ENCODE results near the gene SIT1. TPM values are rescaled to one million over a fixed set of nuclear protein-coding genes. Genes with fewer than 3 reads are reported as not detected.
A peak's percentile ranks its signal among the peaks of the same experiment; 100 is the strongest.

The SIT1 gene
- total and polyA plus RNA-seq, 10 donors: 24.2 to 82.7 (median 41.1) TPM

DNA sequence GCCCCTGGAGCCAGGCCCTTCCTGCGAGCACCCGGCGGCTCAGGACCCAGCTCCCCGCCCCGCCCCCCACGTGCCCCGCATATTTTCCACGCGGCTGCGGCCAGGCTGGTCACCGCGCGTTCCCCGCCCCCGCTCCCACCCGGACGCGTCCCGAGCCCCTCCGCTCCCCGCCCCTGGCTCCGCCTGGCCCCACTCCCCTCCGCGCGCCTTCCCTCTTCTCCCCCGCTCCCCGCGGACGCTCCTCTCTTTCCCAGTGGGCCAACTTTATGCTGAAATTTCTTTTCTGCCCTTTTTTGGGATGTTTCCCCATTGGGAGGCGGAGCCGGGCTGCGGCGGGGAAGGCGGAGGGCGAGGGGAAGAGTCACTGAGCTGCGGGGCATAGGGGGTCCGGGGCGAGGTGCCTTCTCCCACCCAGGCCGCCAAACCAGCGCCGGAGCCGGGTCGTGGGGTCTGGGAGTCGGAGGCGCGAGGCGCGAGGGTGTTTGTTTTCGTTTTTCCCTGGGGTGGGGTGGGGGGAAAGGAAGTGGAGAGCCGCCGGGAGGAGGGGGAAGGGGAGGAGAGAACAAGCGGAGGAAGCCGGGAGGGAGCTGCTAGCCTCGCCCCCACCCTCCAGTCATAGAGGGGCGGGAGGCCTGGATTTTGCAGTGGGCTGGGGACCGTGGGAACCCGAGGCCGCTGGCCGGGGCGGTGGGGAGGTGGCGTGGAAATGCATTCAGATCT lies 40.0 kb upstream of the SIT1 start:
- Histone ChIP-seq H3K36me3 (peaks cover 0 to 6% (median 2%) of the 10 kb centered on the region in 6 donors), H3K9me3 (no peaks in the 10 kb centered on the region), H3K4me1 (peaks cover 0 to 65% (median 22%) of the 10 kb centered on the region in 6 donors), H3K27ac (peak overlapping the region; percentile 48 to 90 (median 86)), H3K4me3 (peak overlapping the region; percentile 55 to 83 (median 69)), H3K27me3 (replicated peaks in 1 of 7) (peaks cover 0 to 7% (median 0%) of the 10 kb centered on the region in 7 donors)
- WGBS, 5 donors: 1 to 3% (median 2%) methylated on average over 44 to 61 of the region's 61 CpGs
- TF ChIP-seq, protein P1, sequence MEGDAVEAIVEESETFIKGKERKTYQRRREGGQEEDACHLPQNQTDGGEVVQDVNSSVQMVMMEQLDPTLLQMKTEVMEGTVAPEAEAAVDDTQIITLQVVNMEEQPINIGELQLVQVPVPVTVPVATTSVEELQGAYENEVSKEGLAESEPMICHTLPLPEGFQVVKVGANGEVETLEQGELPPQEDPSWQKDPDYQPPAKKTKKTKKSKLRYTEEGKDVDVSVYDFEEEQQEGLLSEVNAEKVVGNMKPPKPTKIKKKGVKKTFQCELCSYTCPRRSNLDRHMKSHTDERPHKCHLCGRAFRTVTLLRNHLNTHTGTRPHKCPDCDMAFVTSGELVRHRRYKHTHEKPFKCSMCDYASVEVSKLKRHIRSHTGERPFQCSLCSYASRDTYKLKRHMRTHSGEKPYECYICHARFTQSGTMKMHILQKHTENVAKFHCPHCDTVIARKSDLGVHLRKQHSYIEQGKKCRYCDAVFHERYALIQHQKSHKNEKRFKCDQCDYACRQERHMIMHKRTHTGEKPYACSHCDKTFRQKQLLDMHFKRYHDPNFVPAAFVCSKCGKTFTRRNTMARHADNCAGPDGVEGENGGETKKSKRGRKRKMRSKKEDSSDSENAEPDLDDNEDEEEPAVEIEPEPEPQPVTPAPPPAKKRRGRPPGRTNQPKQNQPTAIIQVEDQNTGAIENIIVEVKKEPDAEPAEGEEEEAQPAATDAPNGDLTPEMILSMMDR (IDR thresholded peaks at IDR 0.05 in 8 of 11, conservative IDR thresholded peaks at IDR 0.05 in 3 of 11): no peak
- TF ChIP-seq POLR2AphosphoS5 (IDR thresholded peaks at IDR 0.05): peak; percentile 52 to 81 (median 77)
- intact Hi-C loops (cut with DNase I; ENCODE audit: low total_unique reads): no loop called here
- DNase-seq: peak; percentile 86

DNA sequence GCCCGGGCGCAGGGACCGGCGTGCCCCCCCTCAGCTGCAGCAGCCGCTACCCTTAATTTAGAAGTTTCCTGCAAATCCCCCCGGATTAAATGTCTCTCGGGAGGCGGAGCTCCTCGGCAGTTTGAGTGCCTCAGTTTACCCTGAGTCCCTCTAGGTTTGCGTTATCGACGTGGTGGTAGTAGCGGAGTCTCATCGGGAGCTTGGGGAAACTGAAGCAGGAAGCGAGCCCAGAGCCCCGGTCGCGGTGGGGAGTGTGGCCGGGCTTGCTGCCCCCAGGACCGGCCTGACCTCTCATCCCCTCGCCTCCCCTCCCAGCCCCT lies 39.5 kb upstream of the SIT1 start:
- TF ChIP-seq POLR2A (IDR thresholded peaks at IDR 0.05): no peak
- no peak for TF ChIP-seq POLR2AphosphoS5 (IDR thresholded peaks at IDR 0.05)
- TF ChIP-seq, protein P1 (IDR thresholded peaks at IDR 0.05 in 8 of 11, conservative IDR thresholded peaks at IDR 0.05 in 3 of 11): no peak
- Histone ChIP-seq H3K4me3 (peak overlapping the region; percentile 55 to 83 (median 69)), H3K27me3 (replicated peaks in 1 of 7) (peaks cover 0 to 7% (median 0%) of the 10 kb centered on the region in 7 donors), H3K27ac (peak overlapping the region; percentile 48 to 90 (median 86)), H3K36me3 (peaks cover 0 to 4% (median under 1%) of the 10 kb centered on the region in 6 donors), H3K4me1 (peaks cover 0 to 64% (median 22%) of the 10 kb centered on the region in 6 donors), H3K9me3 (no peaks in the 10 kb centered on the region)
- WGBS, 5 donors: 0 to 1% (median 1%) methylated on average over 15 to 21 of the region's 21 CpGs
- DNase-seq: no peak
- intact Hi-C loops (cut with DNase I; ENCODE audit: low total_unique reads): no loop called here

DNA sequence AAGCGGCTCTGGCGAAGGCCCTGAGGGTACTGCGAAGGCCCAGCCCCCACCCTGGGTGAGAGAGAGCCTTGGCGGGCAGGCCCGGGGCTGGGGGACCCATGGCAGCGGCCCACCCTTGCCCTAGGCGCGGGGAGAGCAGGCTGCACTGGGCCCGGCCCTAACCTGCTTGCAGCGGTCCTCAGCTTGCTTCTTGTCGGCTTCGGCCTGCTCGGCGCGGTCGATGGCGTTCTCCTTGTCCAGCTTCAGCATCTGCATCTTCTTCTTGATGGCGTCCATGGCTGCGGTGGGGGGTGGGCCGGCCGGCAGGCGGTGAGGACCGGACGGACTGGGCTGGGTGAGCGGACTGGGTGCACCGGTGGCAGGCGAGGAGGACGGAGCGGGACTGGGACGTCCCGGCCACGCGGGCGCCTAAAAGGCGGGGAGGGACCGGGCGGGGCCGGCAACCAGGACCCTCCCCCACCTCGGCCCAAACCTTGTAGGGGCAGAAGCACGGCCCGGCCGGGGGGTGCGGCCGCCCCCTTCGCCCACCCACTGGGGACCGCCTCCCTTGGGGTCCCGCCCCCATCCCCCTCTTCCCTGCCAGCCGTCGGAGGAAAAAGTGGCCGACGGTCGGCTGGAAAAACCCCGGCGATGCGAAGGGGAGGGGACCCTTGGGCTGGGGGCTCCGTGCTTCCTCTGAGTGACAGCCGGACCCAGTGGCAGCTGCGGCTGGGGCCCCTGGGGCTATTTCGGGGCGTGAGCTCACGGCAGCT lies 39.0 kb upstream of the SIT1 start, which contains the start of gene TPM2:
TSS of gene TPM2 (minus strand) at position 384 of the 752 bp plus-strand sequence. CDS start at position 276, 108 bp downstream.
- H3K4me1 ChIP-seq: peaks cover 0 to 64% (median 22%) of the 10 kb centered on the region in 6 donors
- intact Hi-C loops (cut with DNase I; ENCODE audit: low total_unique reads): no loop called here
- TF ChIP-seq POLR2AphosphoS5 (IDR thresholded peaks at IDR 0.05): peak; percentile 65 to 86 (median 78)
- TF ChIP-seq POLR2A (IDR thresholded peaks at IDR 0.05): no peak
- peak within 1 kb of the TSS; percentile 48 to 90 (median 86) for H3K27ac ChIP-seq
- peaks cover 0 to 7% (median 0%) of the 10 kb centered on the region in 7 donors for H3K27me3 ChIP-seq (replicated peaks in 1 of 7)
- peak within 1 kb of the TSS; percentile 55 to 83 (median 69) for H3K4me3 ChIP-seq
- H3K9me3 ChIP-seq: no peaks in the 10 kb centered on the region
- no peak for DNase-seq
- peaks cover 0 to 9% (median 3%) of the 10 kb centered on the region in 6 donors for H3K36me3 ChIP-seq
- WGBS, 5 donors: 27 to 74% (median 37%) methylated on average over 35 to 61 of the region's 61 CpGs

DNA sequence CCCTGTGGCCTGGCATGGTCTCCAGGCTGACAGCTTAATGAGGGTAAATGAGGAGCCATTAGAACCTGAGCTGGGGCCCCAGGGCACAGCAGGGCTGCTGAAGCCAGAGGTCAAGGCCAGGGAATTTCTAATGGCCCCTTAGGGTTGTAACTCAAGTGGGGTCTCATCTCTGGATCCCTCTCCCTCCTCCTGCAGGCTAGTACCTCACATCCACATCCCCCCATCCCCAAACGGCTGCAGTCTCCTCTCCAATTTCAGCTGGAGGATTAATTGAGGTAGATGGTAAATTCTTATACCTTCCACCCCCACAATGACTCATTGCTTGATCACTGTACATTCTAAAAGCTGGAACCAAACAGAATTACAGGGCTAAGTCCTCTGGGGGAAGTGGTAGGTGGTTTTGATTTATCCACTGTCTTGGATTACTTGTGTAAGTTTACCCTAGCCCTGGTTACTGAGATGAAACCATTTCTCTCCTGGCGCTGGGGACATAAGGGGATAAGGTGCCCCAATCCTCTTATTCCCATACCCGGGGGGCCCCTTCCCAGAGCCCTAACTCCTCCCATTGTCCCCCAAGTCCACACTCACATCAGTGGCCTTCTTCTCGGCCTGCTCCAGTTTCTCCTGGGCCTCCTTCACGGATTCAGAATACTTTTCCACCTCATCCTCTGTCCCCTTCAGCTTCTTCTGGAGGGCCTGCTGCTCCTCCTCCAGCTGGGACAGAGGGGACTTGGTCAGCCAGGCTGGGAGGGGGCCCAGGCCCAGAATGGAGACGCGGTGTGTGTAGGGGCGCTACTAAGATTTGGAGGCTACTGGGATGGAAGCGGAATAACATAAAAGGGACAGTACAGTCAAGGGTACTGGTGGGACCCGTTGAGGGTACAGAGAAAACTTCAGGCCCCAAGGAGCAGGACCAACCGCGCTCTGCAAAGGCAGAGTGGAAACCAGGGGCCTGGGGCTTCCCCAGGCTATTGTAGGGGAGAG lies 38.1 kb upstream of the SIT1 start:
- TF ChIP-seq, protein P1 (IDR thresholded peaks at IDR 0.05 in 8 of 11, conservative IDR thresholded peaks at IDR 0.05 in 3 of 11): no peak
- TF ChIP-seq POLR2AphosphoS5 (IDR thresholded peaks at IDR 0.05): no peak
- no peak for TF ChIP-seq POLR2A (IDR thresholded peaks at IDR 0.05)
- peak overlapping the region; percentile 12 to 83 (median 69) for H3K4me3 ChIP-seq
- peaks cover 0 to 7% (median 0%) of the 10 kb centered on the region in 7 donors for H3K27me3 ChIP-seq (replicated peaks in 1 of 7)
- intact Hi-C loops (cut with DNase I; ENCODE audit: low total_unique reads): no loop called here
- H3K4me1 ChIP-seq: peaks cover 0 to 64% (median 22%) of the 10 kb centered on the region in 6 donors
- 71 to 88% (median 82%) methylated on average over 12 of the region's 12 CpGs for WGBS, 5 donors
- peak overlapping the region in 7 of 8 donors; percentile 41 to 90 (median 86) for H3K27ac ChIP-seq
- H3K36me3 ChIP-seq: peaks cover 0 to 17% (median 4%) of the 10 kb centered on the region in 6 donors
- H3K9me3 ChIP-seq: no peaks in the 10 kb centered on the region
- no peak for DNase-seq

All from spleen (tissue), 11 donors.